ENCODE measurements around the gene KCNK5. TPM values are rescaled to one million over a fixed set of nuclear protein-coding genes. Genes with fewer than 3 reads are reported as not detected.

Gene KCNK5
- total and polyA plus RNA-seq, 7 donors = 0.06 to 0.24 (median 0.10) TPM; not detected in 1

GRCh38 chr6:39178235-39178634 is 51.0 kb downstream of the KCNK5 start:
- H3K27me3 ChIP-seq (ENCODE audit: insufficient read depth in 3 of 3, low read length in 2 of 3) = no peaks in the 10 kb centered on the region
- no peak for ATAC-seq
- no peak for DNase-seq
- no peak for TF ChIP-seq CTCF (IDR thresholded peaks at IDR 0.05)
- no peak overlapping the region for H3K4me3 ChIP-seq
- H3K36me3 ChIP-seq (ENCODE audit: insufficient read depth in 1 of 2, low read depth in 1 of 2) = no peaks in the 10 kb centered on the region
- 80 to 85% (median 80%) methylated on average over 8 of the region's 8 CpGs for WGBS, 3 donors
- H3K9me3 ChIP-seq = peaks cover 10% of the 10 kb centered on the region
- H3K4me1 ChIP-seq = no peaks in the 10 kb centered on the region
- no peak overlapping the region for H3K27ac ChIP-seq
- intact Hi-C loops (cut with DNase I) = no loop called here

- Histone ChIP-seq H3K27me3 (ENCODE audit: insufficient read depth in 3 of 3, low read length in 2 of 3) (no peaks in the 10 kb centered on the region), H3K27ac (no peak overlapping the region), H3K36me3 (ENCODE audit: insufficient read depth in 1 of 2, low read depth in 1 of 2) (no peaks in the 10 kb centered on the region), H3K9me3 (peaks cover 10% of the 10 kb centered on the region), H3K4me1 (no peaks in the 10 kb centered on the region), H3K4me3 (no peak overlapping the region)
- no peak for TF ChIP-seq CTCF (IDR thresholded peaks at IDR 0.05)
- ATAC-seq = no peak
- 67 to 91% (median 89%) methylated on average over 1 of the region's 1 CpG for WGBS, 3 donors
- DNase-seq = no peak
- intact Hi-C loops (cut with DNase I) = no loop called here
Measured at GRCh38 chr6:39177130-39177529, 52.1 kb downstream of the KCNK5 start.

GRCh38 chr6:39173270-39173669 is 56.0 kb downstream of the KCNK5 start:
- Histone ChIP-seq H3K27me3 (ENCODE audit: insufficient read depth in 3 of 3, low read length in 2 of 3) (no peaks in the 10 kb centered on the region), H3K4me1 (no peaks in the 10 kb centered on the region), H3K27ac (no peak overlapping the region), H3K9me3 (peaks cover 18% of the 10 kb centered on the region), H3K4me3 (no peak overlapping the region), H3K36me3 (ENCODE audit: insufficient read depth in 1 of 2, low read depth in 1 of 2) (no peaks in the 10 kb centered on the region)
- intact Hi-C loops (cut with DNase I) = no loop called here
- TF ChIP-seq CTCF (IDR thresholded peaks at IDR 0.05) = no peak
- DNase-seq = no peak
- ATAC-seq = no peak
- 81 to 88% (median 86%) methylated on average over 6 of the region's 6 CpGs for WGBS, 3 donors

- Histone ChIP-seq H3K27me3 (ENCODE audit: insufficient read depth in 3 of 3, low read length in 2 of 3) (peaks cover 0 to 3% (median 0%) of the 10 kb centered on the region in 3 donors), H3K27ac (no peak overlapping the region), H3K9me3 (peaks cover 17% of the 10 kb centered on the region), H3K36me3 (ENCODE audit: insufficient read depth in 1 of 2, low read depth in 1 of 2) (no peaks in the 10 kb centered on the region), H3K4me1 (no peaks in the 10 kb centered on the region), H3K4me3 (no peak overlapping the region)
- intact Hi-C loops (cut with DNase I) = no loop called here
- TF ChIP-seq CTCF (IDR thresholded peaks at IDR 0.05) = no peak
- 60 to 84% (median 71%) methylated on average over 5 of the region's 5 CpGs for WGBS, 3 donors
- ATAC-seq = no peak
- no peak for DNase-seq
Measured at GRCh38 chr6:39172377-39172757, 56.9 kb downstream of the KCNK5 start.

Data from psoas muscle (tissue), 8 donors.